Ectodermal cell (in vitro differentiated cells): ENCODE data around the gene PLCG2.
"Not testable (repeated sequence)": the region's sequence is repeated elsewhere in the genome, so short reads cannot be mapped to it uniquely, and the experiment has no call there.

Source experiments
- H3K27ac ChIP-seq: 2 replicates; pipeline ENCODE4 v1.7.0; 2013; ENCODE audit warnings: mild to moderate bottlenecking, low read depth, low read length; ENCODE audit not compliant: insufficient read depth, poor library complexity, severe bottlenecking
- H3K27me3 ChIP-seq: 2 replicates; pipeline ENCODE4 v1.7.0; 2013; ENCODE audit warnings: mild to moderate bottlenecking, low read length; ENCODE audit not compliant: insufficient read depth, control insufficient read depth, poor library complexity, severe bottlenecking
- H3K36me3 ChIP-seq: one replicate; pipeline ENCODE4 v1.7.0; 2013; ENCODE audit warnings: low read length; ENCODE audit not compliant: control insufficient read depth, insufficient read depth
- H3K4me1 ChIP-seq: one replicate; pipeline ENCODE4 v1.7.0; 2013; ENCODE audit warnings: low read length; ENCODE audit not compliant: control insufficient read depth, insufficient read depth
- H3K4me3 ChIP-seq: 2 replicates; pipeline ENCODE4 v1.7.0; 2013; ENCODE audit warnings: low read depth, low read length, control low read depth; ENCODE audit not compliant: insufficient read depth
- H3K9me3 ChIP-seq: 2 replicates; pipeline ENCODE4 v1.7.0; 2013; ENCODE audit warnings: mild to moderate bottlenecking, low read length, moderate library complexity; ENCODE audit not compliant: control insufficient read depth
- WGBS, 2 experiments: methylation state at CpG; one replicate each; pipeline ENCODE4 v1.1.7; 2013; ENCODE audit warnings: missing lambda C conversion rate in 2 of 2; 5-methylcytosine and 5-hydroxymethylcytosine counted together

PLCG2 gene

DNA sequence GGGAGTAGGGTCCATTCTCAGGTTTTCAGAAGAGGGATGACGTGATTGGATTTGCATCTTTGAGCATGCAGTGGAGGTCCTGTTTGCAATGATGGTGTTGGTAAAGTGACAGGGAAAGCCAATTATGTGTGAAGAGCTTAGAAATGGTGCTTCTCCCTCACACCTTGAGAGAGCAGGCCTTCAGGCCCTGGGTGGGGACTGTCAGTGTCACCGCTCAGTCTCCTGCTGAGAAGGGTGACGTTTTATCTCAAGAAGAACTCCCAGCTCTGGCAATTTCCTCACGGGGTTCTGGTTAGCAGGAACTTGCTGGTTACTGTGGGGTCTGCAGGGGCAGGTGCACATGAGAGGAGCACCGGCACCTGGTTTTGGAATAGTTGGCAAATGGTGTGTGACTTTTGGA lies 11.2 kb downstream of the PLCG2 start:
- WGBS, 2 experiments, result 91% methylated on average over 5 of the region's 5 CpGs

DNA sequence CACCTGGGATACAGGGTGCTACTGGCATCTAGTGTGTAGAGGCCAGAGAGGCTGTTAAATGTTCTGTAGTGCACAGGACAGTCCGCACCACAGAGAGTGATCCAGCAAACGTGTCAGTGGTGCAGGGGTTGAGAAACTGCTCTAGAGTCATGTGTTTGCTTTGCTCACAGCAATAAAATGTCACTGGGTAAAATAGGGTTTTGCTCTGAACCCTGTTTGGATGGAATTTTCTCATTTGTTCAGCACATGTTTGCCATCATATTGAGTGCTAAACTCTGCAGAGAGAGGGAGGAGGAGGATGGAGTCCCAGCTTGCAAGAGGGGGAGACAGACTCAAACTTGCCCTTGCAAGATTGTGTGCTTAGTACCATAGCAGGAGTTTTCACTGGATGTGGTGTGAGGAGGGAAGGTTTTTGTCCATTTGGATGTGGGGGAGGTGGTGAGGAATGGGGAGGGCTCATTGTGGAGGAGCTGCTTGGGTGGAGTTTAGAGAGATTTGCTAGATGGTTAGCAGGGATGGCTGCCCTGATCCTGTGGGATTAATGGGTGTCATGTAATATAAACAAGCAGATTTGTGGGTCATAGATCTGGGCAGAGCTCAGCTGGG lies 11.8 kb downstream of the PLCG2 start:
- H3K4me3 ChIP-seq, result no peak overlapping the region
- no peaks in the 10 kb centered on the region for H3K4me1 ChIP-seq
- H3K9me3 ChIP-seq, result no peaks in the 10 kb centered on the region
- no peaks in the 10 kb centered on the region for H3K27me3 ChIP-seq
- 87 to 89% methylated on average over 2 of the region's 2 CpGs for WGBS, 2 experiments
- no peaks in the 10 kb centered on the region for H3K36me3 ChIP-seq
- H3K27ac ChIP-seq, result no peak overlapping the region

More for the DNA sequence above, 11.2 kb downstream of the PLCG2 start:
- no peaks in the 10 kb centered on the region for H3K36me3 ChIP-seq
- no peaks in the 10 kb centered on the region for H3K9me3 ChIP-seq
- H3K27me3 ChIP-seq, result no peaks in the 10 kb centered on the region
- H3K27ac ChIP-seq, result no peak overlapping the region
- H3K4me3 ChIP-seq, result no peak overlapping the region
- no peaks in the 10 kb centered on the region for H3K4me1 ChIP-seq

DNA sequence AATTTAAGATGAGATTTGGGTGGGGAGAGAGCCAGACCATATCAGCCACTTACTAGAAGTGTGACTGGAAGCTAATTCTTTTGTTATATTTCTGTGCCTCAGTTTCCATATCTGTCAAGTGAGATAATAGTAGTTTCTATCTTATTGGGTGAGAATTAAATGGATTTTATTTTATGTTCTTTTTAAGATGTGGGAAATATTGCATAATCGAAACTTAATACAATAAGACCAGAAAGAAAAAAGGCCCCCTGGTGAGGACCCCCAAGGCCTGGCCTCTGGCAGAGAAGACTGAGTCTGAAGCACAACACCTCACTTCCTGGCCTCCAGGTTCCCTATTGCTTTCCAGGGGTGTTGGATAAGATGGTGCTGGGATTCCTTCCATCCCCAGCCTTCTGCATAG lies 13.7 kb downstream of the PLCG2 start:
- Histone ChIP-seq H3K36me3 (no peaks in the 10 kb centered on the region), H3K4me3 (no peak overlapping the region), H3K4me1 (no peaks in the 10 kb centered on the region), H3K27ac (no peak overlapping the region), H3K9me3 (no peaks in the 10 kb centered on the region), H3K27me3 (no peaks in the 10 kb centered on the region)
- whole genome bisulfite sequencing, 2 experiments, result 84 to 100% methylated on average over 1 of the region's 1 CpG

DNA sequence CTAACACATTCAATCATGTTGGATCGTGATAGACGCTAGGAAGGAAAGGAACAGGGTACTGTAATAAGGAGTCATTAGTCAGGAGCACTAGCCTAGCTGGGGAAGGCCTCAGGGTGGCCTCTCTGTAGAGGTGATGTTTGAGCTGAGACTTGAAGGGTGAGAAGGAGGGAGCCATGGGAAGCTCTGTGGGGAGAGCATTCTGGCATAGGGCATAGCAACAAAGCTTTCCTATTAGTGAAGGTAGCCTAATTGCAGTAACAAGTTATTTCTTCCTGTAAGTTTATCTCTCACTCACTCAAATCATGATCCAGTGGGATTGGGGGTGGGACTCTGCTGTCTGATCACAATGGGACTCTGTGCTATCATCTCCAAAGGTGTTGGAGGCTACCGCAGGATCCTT lies 16.1 kb downstream of the PLCG2 start:
- WGBS, 2 experiments, result 91 to 97% methylated on average over 3 of the region's 3 CpGs
- no peaks in the 10 kb centered on the region for H3K36me3 ChIP-seq
- H3K9me3 ChIP-seq, result no peaks in the 10 kb centered on the region
- H3K27me3 ChIP-seq, result no peaks in the 10 kb centered on the region
- H3K4me3 ChIP-seq, result no peak overlapping the region
- no peak overlapping the region for H3K27ac ChIP-seq
- peaks cover 6% of the 10 kb centered on the region for H3K4me1 ChIP-seq

DNA sequence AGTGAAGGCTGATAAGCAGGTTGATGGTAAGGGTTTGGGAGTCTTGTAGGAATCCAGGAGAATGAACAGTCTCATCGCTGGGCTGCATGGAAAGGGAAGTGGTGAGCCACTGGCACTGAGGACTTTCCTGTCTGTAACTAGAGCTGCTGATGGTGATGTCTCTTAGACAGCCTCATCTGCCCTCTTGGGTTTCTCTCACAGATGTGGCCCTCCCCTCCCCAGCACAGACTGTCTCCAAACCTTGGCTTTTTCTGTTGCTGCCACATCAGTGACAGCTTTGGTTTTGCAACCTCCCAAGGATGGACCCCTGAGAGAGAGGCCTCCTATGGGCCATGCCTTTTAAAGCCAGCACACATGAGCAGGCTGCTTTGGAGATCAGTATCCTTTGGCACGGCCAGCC lies 16.9 kb downstream of the PLCG2 start:
- H3K27ac ChIP-seq, result no peak overlapping the region
- whole genome bisulfite sequencing, 2 experiments, result 92 to 93% methylated on average over 2 of the region's 2 CpGs
- no peak overlapping the region for H3K4me3 ChIP-seq
- no peaks in the 10 kb centered on the region for H3K27me3 ChIP-seq
- H3K36me3 ChIP-seq, result no peaks in the 10 kb centered on the region
- H3K9me3 ChIP-seq, result no peaks in the 10 kb centered on the region
- peaks cover 6% of the 10 kb centered on the region for H3K4me1 ChIP-seq

DNA sequence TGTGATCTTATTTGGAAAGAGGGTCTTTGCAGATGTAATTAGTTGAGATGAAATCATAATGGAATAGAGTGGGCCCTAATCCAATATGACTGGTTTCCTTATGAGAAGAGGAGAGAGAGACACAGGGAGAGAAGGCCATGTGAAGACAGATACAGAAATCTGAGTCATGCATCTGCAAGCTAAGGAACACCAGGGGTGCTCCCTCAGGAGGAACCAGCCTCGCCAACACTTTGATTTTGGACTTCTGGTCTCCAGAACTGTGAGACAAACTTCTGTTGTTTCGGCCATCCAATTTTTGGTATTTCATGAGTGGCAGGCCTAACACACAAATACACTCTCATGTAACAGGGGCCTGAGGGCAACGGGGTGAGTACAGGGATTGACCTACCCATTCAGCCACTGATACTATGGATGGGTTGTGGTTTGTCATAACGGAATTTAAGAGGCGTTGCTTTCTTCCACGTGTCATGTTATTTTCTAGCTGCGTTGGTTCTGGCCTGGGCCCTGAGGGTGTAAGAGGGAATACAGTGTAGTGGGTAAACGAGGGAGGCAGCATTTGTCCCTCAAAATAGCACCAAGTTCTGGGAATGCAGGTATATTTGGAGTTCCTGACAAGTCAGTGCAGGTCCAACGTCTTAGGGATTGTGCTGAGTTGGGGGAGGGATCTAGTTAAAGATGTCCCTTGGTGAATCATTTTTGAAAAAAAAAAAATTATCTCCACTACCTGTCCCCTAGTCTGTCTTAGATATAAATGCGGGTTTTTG lies 17.7 kb downstream of the PLCG2 start:
- H3K4me1 ChIP-seq, result peaks cover 6% of the 10 kb centered on the region
- no peaks in the 10 kb centered on the region for H3K36me3 ChIP-seq
- H3K4me3 ChIP-seq, result no peak overlapping the region
- no peak overlapping the region for H3K27ac ChIP-seq
- H3K9me3 ChIP-seq, result no peaks in the 10 kb centered on the region
- H3K27me3 ChIP-seq, result no peaks in the 10 kb centered on the region
- 87 to 92% methylated on average over 10 of the region's 10 CpGs for WGBS, 2 experiments

DNA sequence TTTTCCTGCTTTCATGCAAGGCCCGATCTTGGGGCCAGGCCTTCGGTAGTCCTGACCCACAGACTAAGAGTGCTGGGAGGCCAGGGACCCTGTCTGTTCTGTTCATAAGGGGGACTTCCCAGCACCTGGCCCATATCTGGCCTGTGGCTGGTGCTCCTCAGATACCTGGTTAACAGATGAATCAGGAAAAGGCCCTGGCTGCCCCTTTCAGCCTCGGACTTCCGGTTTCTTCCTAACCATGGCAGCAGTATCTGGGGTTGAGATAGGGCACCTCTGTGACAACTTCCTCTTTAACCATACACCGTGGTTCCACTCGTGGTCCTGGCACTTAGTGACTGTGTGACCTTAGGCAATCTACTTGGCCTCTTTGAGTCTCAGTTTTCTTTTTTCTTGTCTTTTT lies 18.4 kb downstream of the PLCG2 start:
- H3K4me3 ChIP-seq, result no peak overlapping the region
- WGBS, 2 experiments, result 93 to 97% methylated on average over 6 of the region's 6 CpGs
- H3K27me3 ChIP-seq, result no peaks in the 10 kb centered on the region
- no peaks in the 10 kb centered on the region for H3K36me3 ChIP-seq
- H3K4me1 ChIP-seq, result peaks cover 6% of the 10 kb centered on the region
- no peak overlapping the region for H3K27ac ChIP-seq
- no peaks in the 10 kb centered on the region for H3K9me3 ChIP-seq

DNA sequence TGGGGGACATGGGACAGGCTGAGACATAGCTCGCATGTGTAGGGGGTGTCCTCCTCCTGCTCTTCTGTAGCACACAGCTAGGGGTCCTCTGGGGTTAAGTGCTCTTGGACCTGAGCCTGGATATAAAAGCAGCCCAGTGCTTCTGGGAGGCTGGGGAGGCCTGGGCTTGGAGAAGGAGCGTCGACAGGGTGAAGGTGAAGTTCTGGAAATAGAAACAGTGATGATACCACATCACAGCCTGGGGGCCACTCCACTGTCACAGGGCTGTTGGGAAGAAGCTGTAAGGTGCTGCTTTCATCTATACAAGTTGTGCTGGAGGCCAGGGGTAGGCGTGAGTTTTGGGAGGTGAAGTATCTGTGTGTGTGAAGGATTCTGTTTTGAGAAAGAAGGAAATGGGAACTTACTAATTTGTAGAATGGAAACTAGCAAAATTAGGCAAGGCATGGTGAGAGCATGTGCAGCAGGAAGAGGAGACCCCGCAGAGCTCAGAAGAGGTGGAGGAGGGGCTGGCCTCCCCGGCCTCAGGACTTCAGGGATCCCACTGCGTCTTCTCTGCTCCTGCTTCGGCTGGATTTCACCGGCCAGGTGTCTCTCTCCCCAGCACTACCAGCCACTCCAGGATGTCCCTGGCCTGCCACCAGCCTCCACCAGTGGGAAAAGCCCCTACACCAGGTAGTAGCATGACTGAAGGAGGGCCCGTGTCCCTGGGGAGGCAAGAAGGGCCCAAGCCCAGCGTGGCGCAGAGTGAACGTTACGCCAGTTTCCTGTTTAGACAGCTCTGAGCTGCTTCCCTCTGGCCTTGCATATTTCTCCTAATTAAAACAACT lies 19.4 kb downstream of the PLCG2 start:
- no peaks in the 10 kb centered on the region for H3K36me3 ChIP-seq
- WGBS, 2 experiments, result 78% methylated on average over 14 of the region's 14 CpGs
- H3K4me3 ChIP-seq, result no peak overlapping the region
- no peaks in the 10 kb centered on the region for H3K27me3 ChIP-seq
- H3K27ac ChIP-seq, result no peak overlapping the region
- no peaks in the 10 kb centered on the region for H3K9me3 ChIP-seq
- H3K4me1 ChIP-seq, result peaks cover 6% of the 10 kb centered on the region

DNA sequence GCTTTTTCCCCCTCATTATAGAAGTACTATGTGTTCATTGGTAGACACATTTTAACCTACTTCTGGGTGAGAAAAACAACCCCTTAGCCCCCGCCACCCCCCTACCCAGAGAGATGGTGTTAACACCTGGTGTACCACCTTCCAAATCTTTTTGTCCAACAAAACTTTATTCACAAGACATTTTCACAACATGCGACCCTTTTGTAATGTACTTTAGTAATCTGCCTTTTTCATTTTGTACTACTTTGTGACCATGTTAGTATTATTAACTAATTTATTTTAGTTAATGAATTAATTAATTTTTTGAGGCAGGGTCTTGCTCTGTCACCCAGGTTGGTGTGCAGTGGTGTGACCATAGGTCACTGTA lies 20.0 kb downstream of the PLCG2 start:
- WGBS, 2 experiments, result 94% methylated on average over 2 of the region's 2 CpGs
- Histone ChIP-seq H3K9me3 (no peaks in the 10 kb centered on the region), H3K4me1 (peaks cover 6% of the 10 kb centered on the region), H3K36me3 (no peaks in the 10 kb centered on the region), H3K27me3 (no peaks in the 10 kb centered on the region), H3K27ac (no peak overlapping the region), H3K4me3 (no peak overlapping the region)

DNA sequence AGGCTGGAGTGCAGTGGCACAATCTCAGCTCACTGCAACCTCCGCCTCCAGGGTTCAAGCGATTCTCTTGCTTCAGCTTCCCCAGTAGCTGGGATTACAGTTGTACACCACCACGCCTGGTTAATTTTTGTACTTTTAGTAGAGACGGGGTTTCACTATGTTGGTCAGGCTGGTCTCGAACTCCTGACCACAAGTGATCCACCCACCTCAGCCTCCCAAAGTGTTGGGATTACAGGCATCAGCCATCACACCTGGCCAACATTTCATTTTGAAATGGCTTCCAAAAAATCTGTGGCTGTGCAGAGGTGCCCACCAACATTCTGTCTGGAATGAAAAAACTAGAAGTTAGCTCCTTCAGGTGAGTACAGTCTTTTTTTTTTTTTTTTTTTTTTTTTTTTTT lies 22.6 kb downstream of the PLCG2 start:
- H3K27me3 ChIP-seq, H3K36me3 ChIP-seq, H3K4me1 ChIP-seq, H3K9me3 ChIP-seq, H3K27ac ChIP-seq, H3K4me3 ChIP-seq: not testable (repeated sequence)
- WGBS, 2 experiments, result 94 to 95% methylated on average over 5 of the region's 5 CpGs
